Testis (tissue), 3 donors: Measurements from ENCODE around the gene NDUFB1. TPM values are rescaled to one million over a fixed set of nuclear protein-coding genes. Genes with fewer than 3 reads are reported as not detected.

ENCODE experiments used
- DNase-seq: peaks from one replicate; pipeline ENCODE4 v3.0.0-alpha.2; 2019
- H3K27ac ChIP-seq, 2 donors: fragments of 200-600 bp; sonication (generic); one replicate each; pipeline ENCODE4 v1.5.1; 2019
- H3K27me3 ChIP-seq: fragments of 200-600 bp; sonication (generic); one replicate; pipeline ENCODE4 v1.5.1; 2019
- H3K36me3 ChIP-seq: fragments of 200-600 bp; sonication (generic); one replicate; pipeline ENCODE4 v1.5.1; 2017; ENCODE audit warnings: low read depth; ENCODE audit errors: missing control alignments
- H3K4me1 ChIP-seq: fragments of 200-600 bp; sonication (generic); one replicate; pipeline ENCODE4 v1.5.1; 2019
- H3K4me3 ChIP-seq, 2 donors: fragments of 200-600 bp; sonication (generic); one replicate each; pipeline ENCODE4 v1.5.1; 2017 to 2019
- H3K9me3 ChIP-seq: fragments of 200-600 bp; sonication (generic); one replicate; pipeline ENCODE4 v1.5.1; 2017
- CTCF ChIP-seq, 3 experiments: fragments of 450-650 bp in 2 of 3; fragments of 200-600 bp in 1 of 3; sonication (generic) in 1 of 3; IDR thresholded peaks; one replicate each; pipeline ENCODE4 v1.5.1; 2016 to 2019; ENCODE audit warnings: antibody characterized with exemption in 3 of 3, mild to moderate bottlenecking in 2 of 3, moderate library complexity in 1 of 3
- POLR2A ChIP-seq: fragments of 450-650 bp; IDR thresholded peaks from one replicate; pipeline ENCODE4 v1.6.1; 2017; ENCODE audit warnings: antibody characterized with exemption, mild to moderate bottlenecking, moderate library complexity
- WGBS, 2 donors: methylation state at CpG; one replicate each; pipeline ENCODE4 v1.1.5; 2018; 5-methylcytosine and 5-hydroxymethylcytosine counted together
- intact Hi-C: fragments of 100-400 bp; cut with DNase I; formaldehyde crosslinking; loops from one replicate; pipeline ENCODE4 v1.15.1; 2023; ENCODE audit warnings: low total_unique reads
- polyA plus RNA-seq: library from polyadenylated mRNA; stranded (reverse); fragments of 350-450 nt; fragmentation: Illumina TruSeq; extraction: RNeasy Lipid Tissue Mini Kit (QIAGEN cat#74804); gene quantifications from one replicate; pipeline ENCODE4 v1.2.3, GENCODE V29; 2014; ENCODE audit warnings: low read depth, low replicate concordance; ENCODE audit not compliant: insufficient read depth
- total RNA-seq, 2 donors: library from RNA; depleted of rRNA; stranded (reverse); fragments of >200 nt; gene quantifications; one replicate each; pipeline ENCODE4 v1.2.3, GENCODE V29; 2016

NDUFB1 gene
- total and polyA plus RNA-seq, 3 donors from 2014 or later = 151 to 182 (median 169) TPM

- Histone ChIP-seq H3K9me3 (no peaks in the 10 kb centered on the region), H3K27ac (no peak overlapping the region), H3K4me3 (no peak overlapping the region), H3K36me3 (no peaks in the 10 kb centered on the region), H3K27me3 (no peaks in the 10 kb centered on the region), H3K4me1 (peaks cover 4% of the 10 kb centered on the region)
- no peak for DNase-seq
- TF ChIP-seq POLR2A (no peak), CTCF (IDR thresholded peaks at IDR 0.05) (peak; percentile 22 to 60 (median 28))
- WGBS, 2 donors = 41 to 55% methylated on average over 1 of the region's 1 CpG
- intact Hi-C loops = loop anchor here (10.0 kb wide), 1 partner anchor 320 kb away; no protein-coding TSS in a partner anchor
These were observed 13.8 kb upstream of the NDUFB1 start for GRCh38 chr14:92135269-92135668.

DNA sequence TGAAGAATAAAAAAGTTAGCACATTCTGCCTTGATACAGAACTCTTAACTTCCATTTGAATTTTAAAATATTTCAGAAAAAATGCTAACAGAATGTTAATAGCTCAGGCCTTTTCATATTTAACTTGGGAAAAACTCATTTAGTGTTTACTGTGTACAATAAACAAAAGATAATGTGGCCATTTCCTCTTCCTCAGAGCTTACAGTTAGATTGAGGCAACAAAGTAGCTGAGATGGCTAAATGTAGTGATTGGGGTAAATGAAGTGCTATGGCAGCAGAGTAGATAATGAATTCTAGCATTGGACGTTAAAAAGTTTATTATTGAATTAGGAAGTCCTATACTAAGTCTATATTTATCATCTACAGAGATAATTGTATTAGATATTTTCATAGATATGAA lies 12.9 kb upstream of the NDUFB1 start:
- H3K4me1 ChIP-seq = peaks cover 7% of the 10 kb centered on the region
- H3K9me3 ChIP-seq = no peaks in the 10 kb centered on the region
- WGBS, 2 donors = 59 to 60% methylated on average over 1 of the region's 1 CpG
- no peak overlapping the region for H3K4me3 ChIP-seq
- no peaks in the 10 kb centered on the region for H3K27me3 ChIP-seq
- no peak for TF ChIP-seq CTCF (IDR thresholded peaks at IDR 0.05)
- TF ChIP-seq POLR2A = no peak
- no peak overlapping the region for H3K27ac ChIP-seq
- no peak for DNase-seq
- no peaks in the 10 kb centered on the region for H3K36me3 ChIP-seq
- intact Hi-C loops = loop anchor here (10.0 kb wide), 1 partner anchor 320 kb away; no protein-coding TSS in a partner anchor

DNA sequence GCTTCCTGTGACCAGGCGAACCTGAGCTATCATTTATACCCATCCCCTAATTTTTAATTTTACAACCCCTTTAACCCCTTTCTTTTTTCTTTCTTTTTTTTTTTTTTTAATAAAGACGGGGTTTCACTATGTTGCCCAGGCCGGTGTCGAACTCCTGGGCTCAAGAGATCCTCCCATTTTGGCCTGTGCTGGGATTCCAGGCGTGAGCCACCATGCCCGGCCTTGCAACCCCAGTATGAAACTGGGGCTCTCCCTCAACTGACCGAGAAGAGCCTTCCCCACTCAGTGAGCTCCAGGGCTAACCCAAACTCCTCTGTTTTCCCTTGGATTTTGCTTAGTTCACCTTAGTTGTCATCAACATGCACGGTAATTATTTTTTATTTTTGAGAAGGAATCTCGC lies 1.3 kb upstream of the NDUFB1 start:
- 18 to 27% methylated on average over 9 of the region's 9 CpGs for WGBS, 2 donors
- no peak for TF ChIP-seq CTCF (IDR thresholded peaks at IDR 0.05)
- TF ChIP-seq POLR2A = no peak
- peak overlapping the region; percentile 97 to 98 for H3K27ac ChIP-seq

GRCh38 chr14:92122351-92122677 lies 808 bp upstream of the NDUFB1 start:
- Histone ChIP-seq H3K36me3 (no peaks in the 10 kb centered on the region), H3K27ac (peak overlapping the region; percentile 97 to 98), H3K9me3 (no peaks in the 10 kb centered on the region), H3K4me1 (peaks cover 29% of the 10 kb centered on the region), H3K4me3 (peak overlapping the region; percentile 94 to 100), H3K27me3 (no peaks in the 10 kb centered on the region)
- no peak for DNase-seq
- TF ChIP-seq CTCF (IDR thresholded peaks at IDR 0.05) (no peak), POLR2A (no peak)
- intact Hi-C loops = no loop called here
- WGBS, 2 donors = 0% methylated on average over 22 of the region's 22 CpGs

More for the DNA sequence above, 1.3 kb upstream of the NDUFB1 start:
- DNase-seq = no peak
- peak overlapping the region; percentile 94 to 100 for H3K4me3 ChIP-seq
- H3K4me1 ChIP-seq = peaks cover 29% of the 10 kb centered on the region
- no peaks in the 10 kb centered on the region for H3K36me3 ChIP-seq
- no peaks in the 10 kb centered on the region for H3K27me3 ChIP-seq
- intact Hi-C loops = no loop called here
- H3K9me3 ChIP-seq = no peaks in the 10 kb centered on the region

- intact Hi-C loops = no loop called here
- DNase-seq = peak; percentile 66
- Histone ChIP-seq H3K27me3 (no peaks in the 10 kb centered on the region), H3K4me3 (peak overlapping the region; percentile 94 to 100), H3K27ac (peak overlapping the region; percentile 97 to 98), H3K36me3 (no peaks in the 10 kb centered on the region), H3K9me3 (no peaks in the 10 kb centered on the region), H3K4me1 (peaks cover 29% of the 10 kb centered on the region)
- no peak for TF ChIP-seq CTCF (IDR thresholded peaks at IDR 0.05)
- TF ChIP-seq POLR2A = no peak
- 0% methylated on average over 36 of the region's 36 CpGs for WGBS, 2 donors
These were observed 268 bp downstream of the NDUFB1 start for GRCh38 chr14:92121207-92121669.
